ENCODE results near the gene ERMP1. TPM values are rescaled to one million over a fixed set of nuclear protein-coding genes. Genes with fewer than 3 reads are reported as not detected.
A peak's percentile ranks its signal among the peaks of the same experiment; 100 is the strongest.

Gene ERMP1
- polyA plus RNA-seq, 3 donors: 2.5 to 3.7 (median 3.6) TPM

- Histone ChIP-seq H4K20me1 (ENCODE audit: insufficient read depth, low read length) (no peaks in the 10 kb centered on the region), H3K4me1 (ENCODE audit: control insufficient read depth in 1 of 2, insufficient read depth in 2 of 2, low read length in 2 of 2) (peaks cover 5 to 15% of the 10 kb centered on the region in 2 donors), H3K79me2 (ENCODE audit: insufficient read depth, low read length) (no peaks in the 10 kb centered on the region), H3K4me3 (replicated peaks in 1 of 3; ENCODE audit: low read depth in 2 of 3, low read length in 3 of 3) (no peak overlapping the region), H2AFZ (ENCODE audit: insufficient read depth, low read depth, low read length, poor library complexity, severe bottlenecking) (no peak overlapping the region), H3K4me2 (replicated peaks; ENCODE audit: extremely low read depth, low read length, poor library complexity, severe bottlenecking) (no peak overlapping the region), H3K9me3 (replicated peaks in 1 of 2; ENCODE audit: control insufficient read depth in 1 of 2, insufficient read depth in 1 of 2, low read length in 2 of 2) (peaks cover 0 to 5% of the 10 kb centered on the region in 2 donors), H3K27ac (ENCODE audit: low read depth in 1 of 2, low read length in 2 of 2) (no peak overlapping the region), H3K9ac (ENCODE audit: insufficient read depth, low read length, poor library complexity, severe bottlenecking) (no peak overlapping the region), H3K27me3 (ENCODE audit: control insufficient read depth in 2 of 2, insufficient read depth in 2 of 2, low read length in 2 of 2) (no peaks in the 10 kb centered on the region), H3K36me3 (replicated peaks in 1 of 2; ENCODE audit: control insufficient read depth in 1 of 2, insufficient read depth in 2 of 2, low read length in 2 of 2) (no peaks in the 10 kb centered on the region)
- H3K4me3 Mint-ChIP-seq: no peak overlapping the region
- 14% methylated on average over 2 of the region's 8 CpGs for WGBS (ENCODE audit: insufficient coverage)
- intact Hi-C loops (cut with micrococcal nuclease): no loop called here
- peaks cover 4 to 5% of the 10 kb centered on the region in 2 donors for H3K36me3 Mint-ChIP-seq
- H3K27me3 Mint-ChIP-seq (ENCODE audit: low read depth in 3 of 3): peaks cover 4 to 18% (median 8%) of the 10 kb centered on the region in 3 donors
- peaks cover 5 to 11% (median 7%) of the 10 kb centered on the region in 7 donors for H3K9me3 Mint-ChIP-seq
- peak overlapping the region in 1 of 7 donors; percentile 10 for H3K27ac Mint-ChIP-seq
- H3K4me1 Mint-ChIP-seq: peaks cover 34% of the 10 kb centered on the region
- DNase-seq: no peak
- TF ChIP-seq, protein P1, sequence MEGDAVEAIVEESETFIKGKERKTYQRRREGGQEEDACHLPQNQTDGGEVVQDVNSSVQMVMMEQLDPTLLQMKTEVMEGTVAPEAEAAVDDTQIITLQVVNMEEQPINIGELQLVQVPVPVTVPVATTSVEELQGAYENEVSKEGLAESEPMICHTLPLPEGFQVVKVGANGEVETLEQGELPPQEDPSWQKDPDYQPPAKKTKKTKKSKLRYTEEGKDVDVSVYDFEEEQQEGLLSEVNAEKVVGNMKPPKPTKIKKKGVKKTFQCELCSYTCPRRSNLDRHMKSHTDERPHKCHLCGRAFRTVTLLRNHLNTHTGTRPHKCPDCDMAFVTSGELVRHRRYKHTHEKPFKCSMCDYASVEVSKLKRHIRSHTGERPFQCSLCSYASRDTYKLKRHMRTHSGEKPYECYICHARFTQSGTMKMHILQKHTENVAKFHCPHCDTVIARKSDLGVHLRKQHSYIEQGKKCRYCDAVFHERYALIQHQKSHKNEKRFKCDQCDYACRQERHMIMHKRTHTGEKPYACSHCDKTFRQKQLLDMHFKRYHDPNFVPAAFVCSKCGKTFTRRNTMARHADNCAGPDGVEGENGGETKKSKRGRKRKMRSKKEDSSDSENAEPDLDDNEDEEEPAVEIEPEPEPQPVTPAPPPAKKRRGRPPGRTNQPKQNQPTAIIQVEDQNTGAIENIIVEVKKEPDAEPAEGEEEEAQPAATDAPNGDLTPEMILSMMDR (IDR thresholded peaks at IDR 0.05): no peak
Measured at GRCh38 chr9:5843794-5844471, 11.0 kb upstream of the ERMP1 start.

- H3K4me3 Mint-ChIP-seq: no peak overlapping the region
Measured at GRCh38 chr9:5842929-5843793, 10.2 kb upstream of the ERMP1 start.

More at GRCh38 chr9:5842929-5843793, 10.2 kb upstream of the ERMP1 start:
- Mint-ChIP-seq H3K27me3 (ENCODE audit: low read depth in 3 of 3) (peaks cover 4 to 18% (median 8%) of the 10 kb centered on the region in 3 donors), H3K9me3 (peaks cover 5 to 9% (median 7%) of the 10 kb centered on the region in 7 donors), H3K36me3 (peaks cover 4 to 5% of the 10 kb centered on the region in 2 donors), H3K4me1 (peaks cover 34% of the 10 kb centered on the region), H3K27ac (no peak overlapping the region)
- TF ChIP-seq, protein P1 (IDR thresholded peaks at IDR 0.05): no peak
- no peaks in the 10 kb centered on the region for H4K20me1 ChIP-seq (ENCODE audit: insufficient read depth, low read length)
- H3K4me1 ChIP-seq (ENCODE audit: control insufficient read depth in 1 of 2, insufficient read depth in 2 of 2, low read length in 2 of 2): peaks cover 5 to 15% of the 10 kb centered on the region in 2 donors
- WGBS (ENCODE audit: insufficient coverage): 92% methylated on average over 2 of the region's 5 CpGs
- H2AFZ ChIP-seq (ENCODE audit: insufficient read depth, low read depth, low read length, poor library complexity, severe bottlenecking): no peak overlapping the region
- no peak overlapping the region for H3K9ac ChIP-seq (ENCODE audit: insufficient read depth, low read length, poor library complexity, severe bottlenecking)
- no peak overlapping the region for H3K4me3 ChIP-seq (replicated peaks in 1 of 3; ENCODE audit: low read depth in 2 of 3, low read length in 3 of 3)
- no peaks in the 10 kb centered on the region for H3K36me3 ChIP-seq (replicated peaks in 1 of 2; ENCODE audit: control insufficient read depth in 1 of 2, insufficient read depth in 2 of 2, low read length in 2 of 2)
- H3K79me2 ChIP-seq (ENCODE audit: insufficient read depth, low read length): no peaks in the 10 kb centered on the region
- no peak overlapping the region for H3K27ac ChIP-seq (ENCODE audit: low read depth in 1 of 2, low read length in 2 of 2)
- intact Hi-C loops (cut with micrococcal nuclease): no loop called here
- H3K9me3 ChIP-seq (replicated peaks in 1 of 2; ENCODE audit: control insufficient read depth in 1 of 2, insufficient read depth in 1 of 2, low read length in 2 of 2): peaks cover 0 to 5% of the 10 kb centered on the region in 2 donors
- H3K27me3 ChIP-seq (ENCODE audit: control insufficient read depth in 2 of 2, insufficient read depth in 2 of 2, low read length in 2 of 2): no peaks in the 10 kb centered on the region
- H3K4me2 ChIP-seq (replicated peaks; ENCODE audit: extremely low read depth, low read length, poor library complexity, severe bottlenecking): no peak overlapping the region
- no peak for DNase-seq

Data from CD14-positive monocyte (primary cell).